Sigmoid colon (tissue), 3 donors: ENCODE results near the gene CGGBP1.

Experiments
- CTCF ChIP-seq, 4 experiments: fragments of 450-650 bp in 3 of 4; fragments of 200-600 bp in 1 of 4; IDR thresholded peaks; one replicate each; pipeline ENCODE4 v1.5.1; 2016 to 2019; ENCODE audit warnings: antibody characterized with exemption in 4 of 4, mild to moderate bottlenecking in 3 of 4, moderate library complexity in 2 of 4
- POLR2A ChIP-seq, 2 donors: fragments of 450-650 bp; IDR thresholded peaks; one replicate each; pipeline ENCODE4 v1.6.1; 2016; ENCODE audit warnings: antibody characterized with exemption in 2 of 2, mild to moderate bottlenecking in 2 of 2, moderate library complexity in 2 of 2

GRCh38 chr3:88093266-88093665 is 34.5 kb upstream of the CGGBP1 start:
- TF ChIP-seq CTCF (IDR thresholded peaks at IDR 0.05) (no peak), POLR2A (IDR thresholded peaks at IDR 0.05) (no peak)
